ENCODE measurements around the gene KDM6A.
"Not testable (repeated sequence)": the region's sequence is repeated elsewhere in the genome, so short reads cannot be mapped to it uniquely, and the experiment has no call there.

The KDM6A gene

DNA sequence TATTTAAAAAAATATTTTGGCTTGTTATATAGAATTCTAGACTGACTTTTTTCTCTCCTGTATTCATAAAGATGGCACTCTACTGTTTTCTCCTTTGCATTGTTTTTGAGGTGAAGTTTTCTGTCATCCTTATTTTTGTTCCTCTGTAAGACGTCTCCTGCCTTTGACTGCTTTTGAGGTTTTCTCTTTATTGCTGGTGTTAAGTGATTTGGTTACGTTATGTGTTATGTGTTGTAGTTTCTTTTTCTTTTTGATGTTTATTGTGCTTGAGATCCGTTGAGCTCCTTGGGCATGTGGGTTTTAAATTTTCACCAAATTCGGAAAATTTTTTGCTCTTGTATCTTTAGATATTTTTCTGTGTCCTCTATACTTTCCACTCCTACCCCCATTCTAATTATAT is 50.0 kb downstream of the KDM6A start:
- DNase-seq (ENCODE audit: low read depth in 3 of 3, low spot score in 1 of 3), result no peak

DNA sequence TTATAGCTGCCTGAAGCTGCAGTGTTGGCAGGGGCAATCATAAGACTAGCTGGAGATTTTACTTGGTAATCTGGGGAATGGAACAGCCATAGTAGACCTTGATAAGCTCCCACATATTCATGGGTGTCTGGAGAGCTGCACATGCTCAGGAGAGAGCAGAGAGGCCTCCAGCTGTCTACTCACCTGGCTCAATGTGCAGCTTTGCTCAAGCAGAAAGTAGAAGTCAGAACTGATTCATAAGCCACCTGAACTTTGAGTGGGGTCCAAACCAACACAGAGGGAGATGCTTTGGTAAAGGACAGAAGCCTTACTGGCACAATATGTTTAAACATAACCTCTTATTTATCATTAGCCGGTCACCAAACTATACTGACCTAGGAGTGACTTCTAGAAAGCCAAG is 54.4 kb downstream of the KDM6A start:
- DNase-seq (ENCODE audit: low read depth in 3 of 3, low spot score in 1 of 3), result no peak

DNA sequence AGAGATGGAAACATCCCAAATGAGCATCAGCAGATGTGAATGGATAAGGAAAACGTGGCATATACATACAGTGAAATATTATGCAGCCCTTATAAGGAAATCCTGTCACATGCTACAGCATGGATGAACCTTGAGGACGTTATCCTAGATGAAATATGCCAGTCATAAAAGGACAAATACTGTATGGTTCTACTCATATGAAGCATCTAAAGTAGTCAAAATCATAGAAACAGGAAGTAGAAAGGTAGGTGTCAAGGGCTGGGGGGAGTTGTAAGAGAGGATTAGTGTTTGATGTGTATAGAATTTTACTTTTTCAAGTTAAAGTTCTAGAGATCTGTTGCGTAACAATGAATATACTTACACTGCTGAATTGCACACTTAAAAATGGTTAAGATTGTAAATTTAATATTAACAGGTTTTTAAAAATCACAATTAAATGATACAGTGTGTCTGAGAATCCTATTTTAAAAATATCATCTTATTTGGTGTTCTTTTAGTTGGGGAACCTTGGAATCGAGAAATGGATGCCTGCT is 58.5 kb downstream of the KDM6A start:
- DNase-seq (ENCODE audit: low read depth in 3 of 3, low spot score in 1 of 3), result no peak

DNA sequence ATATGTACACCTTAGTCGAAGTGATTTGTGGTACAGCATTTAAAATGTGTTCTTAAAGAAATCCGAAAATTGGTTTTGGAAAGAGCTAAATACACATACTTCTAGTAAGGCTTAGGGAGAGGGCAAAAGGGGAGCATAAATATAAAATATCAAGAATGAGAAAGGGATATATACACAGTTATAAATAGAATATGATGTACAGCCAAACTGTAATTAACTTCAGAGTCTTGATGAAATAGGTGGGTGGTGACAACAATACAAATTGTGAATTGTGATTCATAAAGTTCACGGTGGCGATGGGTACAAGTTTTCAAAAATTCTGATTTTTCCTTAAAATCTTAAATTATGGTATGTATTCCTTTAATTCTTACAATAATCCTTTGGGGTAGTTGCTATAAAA is 62.2 kb downstream of the KDM6A start:
- DNase-seq (ENCODE audit: low read depth in 3 of 3, low spot score in 1 of 3), result no peak

DNA sequence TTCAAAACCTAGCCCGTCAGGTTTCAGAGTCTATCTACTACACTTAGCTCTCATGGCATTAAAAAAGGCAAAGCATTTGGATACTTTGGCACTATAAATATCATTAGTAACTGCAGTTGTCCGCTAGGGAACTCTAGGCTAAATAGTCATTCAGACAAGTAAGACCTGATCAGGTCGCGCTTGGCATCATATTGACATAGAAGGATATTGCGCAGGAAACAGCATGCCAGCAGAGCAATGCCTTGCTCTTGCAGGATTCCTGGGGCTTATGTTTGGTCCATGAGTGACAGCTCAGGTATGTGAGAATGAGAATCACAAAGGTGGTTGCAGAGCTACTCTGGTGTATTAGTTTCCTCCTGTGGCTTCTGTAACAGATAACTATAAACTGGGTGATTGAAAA is 62.7 kb downstream of the KDM6A start:
- DNase-seq (ENCODE audit: low read depth in 3 of 3, low spot score in 1 of 3), result no peak

DNA sequence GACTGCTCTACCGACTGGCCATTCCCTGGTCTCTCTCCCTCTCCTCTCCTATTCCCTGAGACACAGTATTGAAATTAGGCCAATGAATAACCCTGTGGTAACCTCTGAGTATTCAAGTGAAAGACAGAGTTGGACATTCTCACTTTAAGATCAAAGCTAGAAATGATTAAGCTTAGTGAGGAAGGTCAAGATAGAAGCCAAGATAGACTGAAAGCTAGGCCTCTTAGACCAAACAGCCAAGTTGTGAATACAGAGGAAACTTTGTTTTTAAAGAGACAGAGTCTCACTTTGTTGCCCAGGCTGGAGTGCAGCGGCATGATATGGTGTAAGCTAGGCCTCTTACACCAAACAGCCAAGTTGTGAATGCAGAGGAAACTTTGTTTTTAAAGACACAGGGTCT is 64.6 kb downstream of the KDM6A start:
- no peak for DNase-seq (ENCODE audit: low read depth in 3 of 3, low spot score in 1 of 3)

DNA sequence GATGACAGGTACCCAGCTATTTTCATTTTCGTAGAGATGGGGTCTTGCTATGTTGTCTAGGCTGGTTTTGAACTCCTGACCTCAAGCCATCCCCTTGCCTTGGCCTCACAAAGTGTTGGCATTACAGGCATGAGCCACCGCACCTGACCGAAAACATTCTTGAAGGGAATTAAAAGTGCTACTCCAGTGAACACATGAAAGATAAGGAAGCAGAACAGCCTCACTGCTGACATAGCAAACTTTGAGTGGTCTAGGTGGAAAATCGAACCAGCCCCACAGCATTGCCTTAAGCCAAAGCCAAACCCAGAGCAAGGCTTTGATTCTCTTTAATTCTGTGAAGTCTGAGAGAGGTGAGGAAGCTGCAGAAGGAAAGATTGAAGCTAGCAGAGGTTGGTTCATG is 65.1 kb downstream of the KDM6A start:
- DNase-seq (ENCODE audit: low read depth in 3 of 3, low spot score in 1 of 3), result no peak

DNA sequence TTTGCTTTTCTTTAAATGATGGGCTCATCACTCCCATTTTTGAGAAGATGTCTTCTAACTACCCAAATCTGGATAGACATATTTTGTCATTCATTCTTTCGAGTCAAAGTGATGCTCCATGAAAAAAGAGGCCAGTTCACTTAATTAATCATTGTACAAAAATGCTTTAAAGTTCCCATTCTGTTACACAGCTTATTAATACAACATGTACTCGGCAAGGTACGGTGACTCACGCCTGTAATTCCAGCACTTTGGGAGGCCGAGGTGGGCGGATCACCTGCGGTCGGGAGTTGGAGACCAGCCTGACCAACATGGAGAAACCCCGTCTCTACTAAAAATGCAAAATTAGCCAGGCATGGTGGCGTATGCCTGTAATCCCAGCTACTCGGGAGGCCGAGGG is 67.6 kb downstream of the KDM6A start:
- not testable (repeated sequence) for DNase-seq (ENCODE audit: low read depth in 3 of 3, low spot score in 1 of 3)

DNA sequence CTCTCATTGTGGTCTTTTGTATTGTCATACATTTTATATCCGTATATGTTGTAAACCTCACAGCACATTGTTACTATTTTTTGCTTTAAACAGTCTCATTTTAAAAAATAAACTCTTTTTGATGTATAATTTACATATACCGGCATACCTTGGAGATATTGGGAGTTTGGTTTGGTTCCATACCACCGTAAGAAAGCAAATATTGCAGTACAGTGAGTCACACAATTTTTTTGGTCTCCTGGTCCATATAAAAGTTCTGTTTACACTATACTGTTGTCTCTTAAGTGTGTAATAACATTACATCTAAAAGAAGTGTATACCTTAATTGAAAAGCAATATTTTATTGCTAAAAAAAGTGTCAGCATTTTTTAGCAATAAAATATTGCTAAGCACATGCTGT is 70.0 kb downstream of the KDM6A start:
- no peak for DNase-seq (ENCODE audit: low read depth in 3 of 3, low spot score in 1 of 3)

DNA sequence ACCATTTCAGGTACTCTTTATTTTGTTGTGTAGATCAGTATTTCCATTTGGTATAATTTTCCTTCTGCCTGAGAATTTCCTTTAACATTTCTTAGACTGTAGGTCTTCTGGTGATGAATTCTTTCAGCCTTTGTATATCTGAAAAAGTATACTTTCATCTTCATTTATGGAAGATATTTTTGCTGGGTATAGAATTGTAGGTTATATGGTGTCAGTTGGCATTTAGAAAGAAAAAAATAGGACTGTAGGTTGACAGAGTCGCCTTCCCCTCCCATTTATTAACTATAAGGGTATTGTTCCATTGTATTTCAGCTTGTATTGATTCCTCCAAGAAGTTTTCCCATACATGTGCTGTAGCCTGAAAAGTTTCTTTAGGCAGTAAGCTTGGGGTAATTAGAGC is 71.9 kb downstream of the KDM6A start:
- no peak for DNase-seq (ENCODE audit: low read depth in 3 of 3, low spot score in 1 of 3)

DNA sequence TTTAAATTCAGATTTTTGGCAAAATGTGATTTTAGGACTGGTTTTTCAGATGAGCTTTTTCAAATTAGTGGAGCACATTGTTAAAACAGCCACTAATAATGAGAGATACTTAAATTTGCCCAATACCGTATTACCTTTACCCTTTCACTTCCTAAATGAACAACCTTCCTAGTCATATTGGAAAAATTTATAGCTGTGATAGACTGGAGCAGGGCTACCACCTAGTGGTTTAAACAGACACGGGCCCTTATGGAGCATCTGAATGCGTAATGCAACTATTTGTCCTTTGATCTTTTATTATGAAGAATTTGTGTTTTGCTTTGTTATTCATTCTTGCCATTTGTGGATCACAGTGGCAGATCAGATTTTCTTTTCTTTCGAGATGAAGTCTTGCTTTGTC is 72.7 kb downstream of the KDM6A start:
- no peak for DNase-seq (ENCODE audit: low read depth in 3 of 3, low spot score in 1 of 3)

DNA sequence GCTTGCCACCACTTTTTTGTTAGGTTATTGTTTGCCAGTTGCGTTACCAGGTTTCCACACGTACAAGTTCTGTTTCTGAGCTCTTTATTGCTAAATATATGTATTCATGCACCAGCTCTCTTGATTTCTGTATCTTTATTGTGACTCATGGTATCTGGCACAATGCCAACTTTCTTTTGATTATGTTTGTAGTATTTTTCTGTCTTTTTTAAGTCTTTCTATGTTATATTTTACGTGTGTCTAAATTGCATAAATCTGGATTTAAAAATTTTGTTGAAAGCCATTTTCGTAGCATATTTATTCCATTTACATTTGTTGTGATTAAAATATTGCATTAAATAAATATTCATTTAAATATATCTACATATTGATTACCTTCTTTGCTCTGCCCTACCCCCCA is 73.8 kb downstream of the KDM6A start:
- no peak for DNase-seq (ENCODE audit: low read depth in 3 of 3, low spot score in 1 of 3)

DNA sequence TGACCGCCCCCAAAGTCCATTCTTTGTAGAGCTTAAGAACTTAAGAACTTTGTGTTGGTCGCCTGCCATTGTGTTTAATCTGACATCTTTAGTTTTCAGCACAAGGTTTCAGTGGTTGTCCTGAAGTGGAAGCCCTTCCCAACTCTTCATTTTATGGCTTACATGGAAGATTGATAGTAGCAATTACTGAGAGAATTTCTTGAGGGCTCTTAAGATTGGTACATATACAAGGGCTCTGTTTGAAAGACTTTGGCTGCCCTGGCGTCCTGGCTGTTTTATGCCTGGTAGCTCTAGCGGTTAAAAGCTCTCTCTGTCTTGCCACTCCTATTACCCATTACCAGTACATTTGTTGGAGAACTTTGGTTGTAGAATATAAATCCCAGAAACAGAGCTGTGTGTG is 75.0 kb downstream of the KDM6A start:
- DNase-seq (ENCODE audit: low read depth in 3 of 3, low spot score in 1 of 3), result no peak

DNA sequence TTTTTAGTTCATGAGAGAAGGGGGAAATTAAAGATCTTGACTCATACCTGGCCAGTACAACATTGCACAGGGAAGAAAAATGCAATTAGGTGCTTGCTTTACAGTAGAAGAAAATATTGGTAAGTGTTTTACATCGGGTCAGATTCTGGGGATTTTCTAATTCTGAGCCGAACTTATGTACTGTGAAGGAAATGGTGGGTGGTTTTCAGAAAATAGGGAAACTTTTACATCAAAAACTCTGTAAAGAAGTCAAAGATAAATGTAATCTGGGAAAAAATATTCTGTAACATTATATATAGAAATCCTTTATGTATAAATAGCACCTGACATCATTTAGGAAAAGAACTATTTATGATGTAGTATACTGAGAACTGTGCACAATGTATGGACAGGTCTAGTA is 75.4 kb downstream of the KDM6A start:
- DNase-seq (ENCODE audit: low read depth in 3 of 3, low spot score in 1 of 3), result no peak

DNA sequence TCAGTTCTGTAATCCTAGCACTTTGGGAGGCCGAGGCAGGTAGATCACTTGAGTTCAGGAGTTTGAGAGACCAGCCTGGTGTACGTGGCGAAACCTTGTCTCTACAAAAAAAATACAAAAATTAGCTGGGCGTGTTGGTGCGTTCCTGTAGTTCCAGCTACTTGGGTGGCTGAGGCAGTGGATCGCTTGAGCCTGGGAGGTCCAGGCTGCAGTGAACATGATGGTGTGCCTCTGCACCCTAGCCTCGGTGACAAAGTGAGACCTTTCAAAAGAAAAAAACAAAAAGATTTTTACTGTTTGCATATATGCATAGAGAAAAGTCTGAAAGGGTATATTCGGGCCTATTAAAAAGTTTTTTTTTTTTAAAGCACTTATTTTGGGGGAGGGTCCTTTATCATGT is 76.1 kb downstream of the KDM6A start:
- DNase-seq (ENCODE audit: low read depth in 3 of 3, low spot score in 1 of 3), result no peak

DNA sequence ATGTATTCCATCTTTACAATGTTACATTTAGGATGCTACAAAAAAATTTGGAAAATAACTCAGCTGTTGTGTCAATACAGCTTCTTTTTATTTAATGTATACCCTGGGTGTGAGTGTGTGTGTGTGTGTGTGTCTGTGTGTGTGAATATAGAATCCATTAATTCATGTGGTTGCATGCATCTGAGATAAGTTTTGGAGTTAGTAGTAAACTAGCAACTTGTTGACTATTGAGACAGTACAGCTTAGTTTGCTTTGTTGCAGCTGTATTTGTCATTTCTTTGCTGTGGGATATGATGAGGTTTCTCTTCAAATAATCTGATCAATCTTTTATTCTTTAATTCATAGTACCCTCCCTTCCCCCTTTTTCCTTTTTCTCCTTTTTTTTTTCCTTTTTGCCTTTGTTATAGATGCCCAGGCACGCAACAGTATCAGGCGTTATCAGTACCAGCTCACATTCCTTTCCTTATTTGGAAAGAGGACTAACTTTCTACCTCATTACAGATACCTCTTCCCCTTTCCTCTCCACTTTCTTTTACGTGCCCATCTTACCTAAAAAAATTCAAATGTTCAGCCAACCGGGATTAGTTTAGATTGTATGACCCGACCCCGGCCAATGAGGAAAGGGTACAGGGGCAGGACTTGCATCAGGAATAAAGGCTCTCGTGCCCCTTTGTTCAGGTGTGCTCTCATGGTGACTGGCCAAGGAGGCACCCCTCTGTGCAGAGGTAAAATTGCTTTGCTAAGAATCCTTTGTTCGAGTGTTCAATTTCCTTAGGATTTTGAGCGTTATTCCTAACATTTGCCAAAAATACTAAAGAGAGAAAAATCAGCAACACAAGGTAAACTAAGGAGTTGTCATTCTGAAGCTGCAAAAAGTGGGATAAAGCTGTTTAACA is 77.7 kb downstream of the KDM6A start:
- DNase-seq (ENCODE audit: low read depth in 3 of 3, low spot score in 1 of 3), result not testable (repeated sequence)

DNA sequence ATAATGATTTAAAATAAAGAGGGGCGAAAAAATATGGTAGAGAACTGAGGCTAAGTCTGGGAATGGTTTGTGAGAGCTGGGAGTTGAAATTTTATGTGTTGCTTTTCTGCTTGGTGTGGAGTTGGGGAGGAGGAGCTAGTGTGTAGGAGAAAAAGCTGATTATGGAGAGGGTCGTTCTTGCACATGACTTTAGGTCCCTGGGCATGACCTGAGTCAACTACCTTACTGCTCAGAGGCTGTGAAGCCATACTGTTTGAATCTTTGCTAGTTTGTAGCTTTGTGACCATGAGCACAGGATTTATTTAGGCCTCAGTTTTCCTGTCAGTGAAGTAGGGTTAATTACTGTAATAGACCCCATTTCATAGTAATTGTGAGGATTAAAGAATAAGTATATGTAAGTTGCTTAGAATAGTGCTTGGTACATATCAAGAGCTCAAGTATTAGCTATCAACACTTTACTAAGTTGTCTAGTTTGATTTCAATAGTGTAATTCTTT is 78.6 kb downstream of the KDM6A start:
- DNase-seq (ENCODE audit: low read depth in 3 of 3, low spot score in 1 of 3), result no peak

DNA sequence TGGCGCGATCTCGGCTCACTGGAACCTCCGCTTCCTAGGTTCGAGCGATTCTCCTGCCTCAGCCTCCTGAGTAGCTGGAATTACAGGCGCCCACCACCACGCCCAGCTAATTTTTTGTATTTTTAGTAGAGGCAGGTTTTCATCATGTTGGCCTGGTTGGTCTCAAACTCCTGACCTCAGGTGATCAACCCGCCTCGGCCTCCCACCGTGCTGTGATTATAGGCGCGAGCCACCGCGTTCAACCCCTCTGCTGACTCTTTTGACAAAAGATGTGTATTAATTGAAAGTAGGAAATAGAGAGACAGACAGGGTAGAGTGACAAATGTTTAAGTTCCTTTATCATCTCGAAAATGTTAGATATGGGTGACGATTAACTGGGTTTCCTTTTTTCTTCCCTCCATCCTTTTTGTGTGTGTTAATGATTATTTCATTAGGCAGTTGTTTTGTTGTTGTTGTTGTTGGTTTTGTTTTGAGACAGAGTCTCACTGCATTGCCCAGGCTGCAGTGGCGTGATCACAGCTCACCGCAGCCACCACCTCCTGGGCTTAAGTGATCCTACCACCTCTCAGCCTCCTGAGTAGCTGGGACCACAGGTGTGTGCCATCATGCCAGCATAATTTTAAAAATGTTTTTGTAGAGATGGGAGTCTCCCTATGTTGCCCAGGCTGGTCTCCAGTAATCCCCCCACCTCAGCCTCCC is 79.5 kb downstream of the KDM6A start:
- DNase-seq (ENCODE audit: low read depth in 3 of 3, low spot score in 1 of 3), result no peak

DNA sequence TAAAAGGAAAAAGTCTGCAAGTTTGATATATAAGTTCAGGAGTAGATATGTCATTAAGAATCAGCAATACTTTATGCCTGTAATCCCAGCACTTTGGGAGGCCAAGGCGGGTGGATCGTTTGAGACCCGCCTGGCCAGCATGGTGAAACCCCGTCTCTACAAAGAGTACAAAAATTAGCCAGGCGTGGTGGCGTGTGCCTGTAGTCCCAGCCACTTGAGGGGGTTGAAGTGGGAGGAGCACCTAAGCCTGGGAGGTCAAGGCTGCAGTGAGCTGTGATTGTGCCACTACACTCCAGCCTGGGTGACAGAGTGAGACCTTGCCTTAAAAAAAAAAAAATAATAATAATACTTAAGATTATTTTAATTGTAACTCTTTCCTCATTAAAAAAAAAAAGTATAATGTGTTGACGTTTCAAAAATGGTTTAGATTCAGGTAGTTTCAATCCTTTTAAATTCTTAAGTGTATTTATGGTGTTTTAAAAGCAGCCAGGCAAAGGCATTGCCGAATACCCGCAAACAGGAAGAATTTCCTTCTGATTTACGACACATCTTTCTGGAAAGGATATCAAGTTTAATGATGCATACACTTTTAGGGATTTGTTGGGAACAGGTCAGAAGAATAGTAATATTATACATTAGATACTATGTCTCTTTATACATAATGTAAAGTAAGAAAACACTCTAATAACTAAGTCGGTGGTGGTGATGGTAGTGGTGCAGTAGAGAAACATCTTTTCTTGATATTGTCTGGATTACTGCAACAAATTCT is 80.9 kb downstream of the KDM6A start:
- DNase-seq (ENCODE audit: low read depth in 3 of 3, low spot score in 1 of 3), result no peak

DNA sequence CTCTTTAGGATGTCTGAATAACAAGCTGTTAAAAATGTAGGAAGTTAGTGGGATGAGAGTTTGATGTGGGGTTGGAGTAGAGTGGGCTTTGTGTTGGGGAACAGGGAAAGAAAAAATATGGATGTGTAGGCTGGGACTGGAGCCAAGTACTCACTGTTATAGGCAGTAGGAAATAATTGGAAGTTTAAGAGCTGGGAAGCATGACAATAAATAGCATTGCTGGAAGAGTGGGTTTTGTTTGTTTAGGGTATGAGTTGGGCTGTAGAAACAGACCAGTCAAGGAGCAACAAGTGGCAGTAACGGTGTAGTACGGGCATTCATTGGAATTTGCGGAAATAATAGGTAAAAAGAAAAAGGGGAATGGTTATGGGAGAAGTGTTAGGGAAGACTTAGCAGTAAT is 81.6 kb downstream of the KDM6A start:
- no peak for DNase-seq (ENCODE audit: low read depth in 3 of 3, low spot score in 1 of 3)

DNA sequence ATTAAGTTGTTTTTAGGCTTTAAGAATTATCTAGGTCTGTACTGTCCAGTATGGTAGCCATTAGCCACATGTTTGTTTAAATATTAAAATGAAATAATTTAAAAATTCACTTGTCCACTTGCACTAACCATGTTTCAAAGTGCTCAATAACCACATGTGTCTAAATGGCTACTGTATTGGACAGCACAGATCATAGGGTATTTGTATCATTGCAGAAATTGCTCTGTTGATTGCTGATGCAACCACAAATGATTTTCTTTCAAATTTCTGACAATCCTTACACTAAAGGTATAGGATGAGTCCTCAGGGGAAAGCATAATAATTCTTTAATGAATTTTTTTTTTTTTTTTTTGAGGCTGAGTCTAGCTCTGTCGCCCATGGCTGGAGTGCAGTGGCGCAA is 84.9 kb downstream of the KDM6A start:
- no peak for DNase-seq (ENCODE audit: low read depth in 3 of 3, low spot score in 1 of 3)

DNA sequence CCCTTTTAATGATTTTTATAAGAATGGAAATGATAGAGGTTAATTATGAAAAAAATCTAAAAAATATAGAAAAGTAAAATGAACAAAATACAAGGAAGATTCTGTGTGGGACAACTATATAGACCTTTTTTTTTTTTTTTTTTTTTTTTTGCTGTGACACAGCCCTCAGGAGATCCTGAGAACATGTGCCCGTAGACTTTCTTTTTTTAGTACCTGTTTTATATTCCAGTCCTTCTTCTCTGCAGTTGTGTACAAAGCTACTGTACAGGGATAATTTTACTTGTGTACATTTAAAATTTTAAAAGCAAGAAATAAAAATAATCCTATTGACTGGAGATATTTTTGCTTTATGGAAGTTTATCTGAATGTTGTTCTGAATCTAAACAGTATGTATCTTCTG is 85.5 kb downstream of the KDM6A start:
- DNase-seq (ENCODE audit: low read depth in 3 of 3, low spot score in 1 of 3), result no peak
